Fibroblast of skin of scalp (primary cell): ENCODE measurements around the gene PRIMA1.

Source experiments
- DNase-seq: peaks from one replicate; pipeline ENCODE4 v3.0.0-alpha.2; 2013

The PRIMA1 gene

GRCh38 chr14:93794756-93795155, 6.5 kb upstream of the PRIMA1 start:
- DNase-seq: no peak

- no peak for DNase-seq
These were observed 5.5 kb upstream of the PRIMA1 start for GRCh38 chr14:93793555-93794324.

- no peak for DNase-seq
These were observed 4.1 kb upstream of the PRIMA1 start for GRCh38 chr14:93792391-93792790.

GRCh38 chr14:93790966-93791365, 2.7 kb upstream of the PRIMA1 start:
- no peak for DNase-seq

- DNase-seq: no peak
These were observed 1.2 kb upstream of the PRIMA1 start for GRCh38 chr14:93789228-93790130.

GRCh38 chr14:93788543-93789227, 400 bp upstream of the PRIMA1 start:
- DNase-seq: peak; percentile 28

GRCh38 chr14:93787465-93788292, 606 bp downstream of the PRIMA1 start:
- DNase-seq: no peak

- DNase-seq: no peak
These were observed 2.9 kb downstream of the PRIMA1 start for GRCh38 chr14:93785423-93785822.

GRCh38 chr14:93784878-93785277, 3.4 kb downstream of the PRIMA1 start:
- DNase-seq: no peak

GRCh38 chr14:93780813-93781400, 7.4 kb downstream of the PRIMA1 start:
- DNase-seq: no peak

- DNase-seq: no peak
These were observed 9.2 kb downstream of the PRIMA1 start for GRCh38 chr14:93778856-93779629.

- DNase-seq: no peak
These were observed 9.8 kb downstream of the PRIMA1 start for GRCh38 chr14:93778453-93778852.

GRCh38 chr14:93775744-93776143, 12.5 kb downstream of the PRIMA1 start:
- DNase-seq: no peak

GRCh38 chr14:93775158-93775557, 13.1 kb downstream of the PRIMA1 start:
- DNase-seq: no peak

- no peak for DNase-seq
These were observed 16.0 kb downstream of the PRIMA1 start for GRCh38 chr14:93772263-93772662.

GRCh38 chr14:93765970-93766369, 22.3 kb downstream of the PRIMA1 start:
- DNase-seq: no peak

GRCh38 chr14:93765155-93765554, 23.1 kb downstream of the PRIMA1 start:
- no peak for DNase-seq

- DNase-seq: peak; percentile 38
These were observed 24.1 kb downstream of the PRIMA1 start for GRCh38 chr14:93764211-93764659.

- DNase-seq: no peak
These were observed 28.5 kb downstream of the PRIMA1 start for GRCh38 chr14:93759719-93760307.

GRCh38 chr14:93757206-93757605, 31.1 kb downstream of the PRIMA1 start:
- DNase-seq: no peak
